ENCODE results near the gene LBX2. TPM values are rescaled to one million over a fixed set of nuclear protein-coding genes. Genes with fewer than 3 reads are reported as not detected.

LBX2 gene
- total and polyA plus RNA-seq, 3 experiments from 2014 or later: 0.38 to 0.94 TPM; not detected in 1

DNA sequence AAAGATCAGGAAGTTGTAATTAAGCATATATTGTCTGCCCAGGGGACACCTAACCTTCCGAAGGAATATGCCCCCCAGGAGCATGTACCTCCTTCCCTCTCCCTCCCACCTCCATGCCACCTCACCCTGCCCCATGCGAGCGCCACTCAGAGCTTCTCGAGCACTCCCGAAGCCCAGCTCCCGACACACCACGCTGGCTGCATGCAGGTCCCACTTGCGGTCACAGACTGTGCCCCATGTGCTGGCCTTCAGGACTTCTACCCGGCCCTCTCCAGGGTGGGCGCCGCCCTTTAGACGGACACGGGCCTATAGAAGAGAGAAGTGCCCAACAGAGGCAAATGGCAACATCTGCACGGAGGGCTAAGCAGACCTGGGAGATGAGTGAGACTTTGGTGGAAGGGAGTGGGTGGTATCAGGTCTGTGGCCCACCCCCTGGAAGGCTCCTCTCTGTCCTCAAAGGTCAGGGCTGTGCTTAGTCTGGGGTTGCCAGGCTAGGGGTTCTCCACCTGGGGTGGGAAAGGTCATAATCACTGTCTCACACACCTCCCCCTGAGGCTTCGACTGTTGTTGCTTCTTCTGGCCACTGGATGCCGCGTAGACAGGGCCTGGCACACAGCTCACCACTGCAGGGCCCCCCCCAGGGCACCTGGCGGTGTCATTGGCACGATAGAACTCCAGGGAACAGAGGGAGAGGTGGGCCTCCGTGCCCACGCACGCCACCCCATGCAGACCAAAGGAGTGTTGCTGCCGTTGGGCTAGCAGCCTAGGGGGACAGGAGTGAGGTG is 37.0 kb upstream of the LBX2 start:
- H3K9me3 Mint-ChIP-seq: no peaks in the 10 kb centered on the region
- Histone ChIP-seq H3K27me3 (ENCODE audit: insufficient read depth, low read length, poor library complexity, severe bottlenecking) (peaks cover 7% of the 10 kb centered on the region), H3K9me3 (ENCODE audit: low read length) (no peaks in the 10 kb centered on the region), H3K4me3 (ENCODE audit: low read length) (no peak overlapping the region), H3K4me1 (ENCODE audit: insufficient read depth, low read length) (peaks cover 7% of the 10 kb centered on the region), H3K36me3 (ENCODE audit: insufficient read depth, low read length) (peaks cover 9% of the 10 kb centered on the region), H3K27ac (ENCODE audit: low read depth, low read length) (no peak overlapping the region)
- no peak overlapping the region for H3K27ac Mint-ChIP-seq
- H3K4me1 Mint-ChIP-seq: peaks cover 8 to 11% (median 10%) of the 10 kb centered on the region in 3 donors
- ChIA-PET CTCF (no interaction called here), POLR2A (no interaction called here)
- H3K4me3 Mint-ChIP-seq: no peak overlapping the region
- H3K27me3 Mint-ChIP-seq: peaks cover 14 to 35% of the 10 kb centered on the region in 2 donors
- no peak for DNase-seq
- H3K36me3 Mint-ChIP-seq: peaks cover 0 to 19% (median 0%) of the 10 kb centered on the region in 3 donors

- H3K27ac Mint-ChIP-seq: peak overlapping the region in 2 of 8 donors; percentile 16 to 88
- Histone ChIP-seq H3K27ac (ENCODE audit: low read depth, low read length) (no peak overlapping the region), H3K4me1 (ENCODE audit: insufficient read depth, low read length) (peaks cover 15% of the 10 kb centered on the region), H3K27me3 (ENCODE audit: insufficient read depth, low read length, poor library complexity, severe bottlenecking) (peaks cover 4% of the 10 kb centered on the region), H3K4me3 (ENCODE audit: low read length) (no peak overlapping the region), H3K9me3 (ENCODE audit: low read length) (no peaks in the 10 kb centered on the region), H3K36me3 (ENCODE audit: insufficient read depth, low read length) (peaks cover 9% of the 10 kb centered on the region)
- ChIA-PET CTCF (no interaction called here), POLR2A (no interaction called here)
- H3K9me3 Mint-ChIP-seq: no peaks in the 10 kb centered on the region
- peaks cover 0 to 20% (median 0%) of the 10 kb centered on the region in 3 donors for H3K36me3 Mint-ChIP-seq
- DNase-seq: no peak
- peaks cover 17 to 19% (median 19%) of the 10 kb centered on the region in 3 donors for H3K4me1 Mint-ChIP-seq
- peaks cover 10 to 30% of the 10 kb centered on the region in 2 donors for H3K27me3 Mint-ChIP-seq
- H3K4me3 Mint-ChIP-seq: peak overlapping the region in 1 of 7 donors; percentile 48
Observed at GRCh38 chr2:74535440-74535965, 36.1 kb upstream of the LBX2 start.

GRCh38 chr2:74534411-74534810 is 35.0 kb upstream of the LBX2 start:
- H3K4me3 Mint-ChIP-seq: peak overlapping the region in 1 of 7 donors; percentile 29

GRCh38 chr2:74533464-74533863 is 34.1 kb upstream of the LBX2 start:
- no peaks in the 10 kb centered on the region for H3K9me3 Mint-ChIP-seq
- peaks cover 23 to 28% (median 27%) of the 10 kb centered on the region in 3 donors for H3K4me1 Mint-ChIP-seq
- Histone ChIP-seq H3K4me3 (ENCODE audit: low read length) (no peak overlapping the region), H3K9me3 (ENCODE audit: low read length) (no peaks in the 10 kb centered on the region), H3K27ac (ENCODE audit: low read depth, low read length) (no peak overlapping the region), H3K4me1 (ENCODE audit: insufficient read depth, low read length) (peaks cover 24% of the 10 kb centered on the region), H3K27me3 (ENCODE audit: insufficient read depth, low read length, poor library complexity, severe bottlenecking) (peaks cover 4% of the 10 kb centered on the region), H3K36me3 (ENCODE audit: insufficient read depth, low read length) (peaks cover 9% of the 10 kb centered on the region)
- no peak overlapping the region for H3K4me3 Mint-ChIP-seq
- no peak for DNase-seq
- ChIA-PET CTCF (interaction anchor here (5.1 kb wide), 1 partner anchor 50 kb away, joined by 42 read pairs; the partner anchor contains the start of genes CCDC142 and TTC31), POLR2A (no interaction called here)
- peaks cover 0 to 16% of the 10 kb centered on the region in 2 donors for H3K27me3 Mint-ChIP-seq
- peak overlapping the region in 1 of 8 donors; percentile 21 for H3K27ac Mint-ChIP-seq
- H3K36me3 Mint-ChIP-seq: peaks cover 0 to 33% (median 0%) of the 10 kb centered on the region in 3 donors

More at GRCh38 chr2:74534411-74534810, 35.0 kb upstream of the LBX2 start:
- peaks cover 0 to 26% (median 0%) of the 10 kb centered on the region in 3 donors for H3K36me3 Mint-ChIP-seq
- peaks cover 18 to 20% (median 20%) of the 10 kb centered on the region in 3 donors for H3K4me1 Mint-ChIP-seq
- H3K27ac ChIP-seq (ENCODE audit: low read depth, low read length): no peak overlapping the region
- peaks cover 9% of the 10 kb centered on the region for H3K36me3 ChIP-seq (ENCODE audit: insufficient read depth, low read length)
- H3K9me3 ChIP-seq (ENCODE audit: low read length): no peaks in the 10 kb centered on the region
- H3K27me3 ChIP-seq (ENCODE audit: insufficient read depth, low read length, poor library complexity, severe bottlenecking): peaks cover 4% of the 10 kb centered on the region
- DNase-seq: no peak
- H3K27ac Mint-ChIP-seq: peak overlapping the region in 1 of 8 donors; percentile 66
- peaks cover 16% of the 10 kb centered on the region for H3K4me1 ChIP-seq (ENCODE audit: insufficient read depth, low read length)
- no peak overlapping the region for H3K4me3 ChIP-seq (ENCODE audit: low read length)
- peaks cover 4 to 25% of the 10 kb centered on the region in 2 donors for H3K27me3 Mint-ChIP-seq
- CTCF ChIA-PET: no interaction called here
- no peaks in the 10 kb centered on the region for H3K9me3 Mint-ChIP-seq
- POLR2A ChIA-PET: no interaction called here

DNA sequence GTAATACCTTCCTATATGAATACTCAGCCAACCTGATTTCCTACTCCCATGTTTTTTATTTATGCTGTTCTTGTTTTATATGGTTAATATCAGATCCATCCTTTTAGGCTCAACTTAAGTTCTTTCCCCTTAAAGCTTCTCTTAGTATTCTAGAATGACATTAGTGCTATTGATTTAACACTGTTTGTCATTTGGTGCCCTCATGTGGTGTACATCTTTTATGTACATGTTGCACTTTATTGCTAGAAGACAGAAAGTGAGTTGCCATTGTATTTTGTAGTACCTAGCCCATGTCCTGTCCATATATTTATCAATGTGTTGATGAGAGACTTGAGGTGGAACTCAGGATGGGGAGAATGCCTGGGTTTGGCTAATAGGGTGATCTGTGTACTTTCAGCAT is 32.8 kb upstream of the LBX2 start:
- POLR2A ChIA-PET: interaction anchor here (0.8 to 1.7 kb wide), 3 partner anchors 49 to 78 kb away, joined by 3 to 5 read pairs (median 3); partner anchors contain the start of gene CCDC142

GRCh38 chr2:74531666-74532065 is 32.3 kb upstream of the LBX2 start:
- no peak for DNase-seq
- Histone ChIP-seq H3K27ac (ENCODE audit: low read depth, low read length) (no peak overlapping the region), H3K9me3 (ENCODE audit: low read length) (no peaks in the 10 kb centered on the region), H3K4me1 (ENCODE audit: insufficient read depth, low read length) (peaks cover 28% of the 10 kb centered on the region), H3K27me3 (ENCODE audit: insufficient read depth, low read length, poor library complexity, severe bottlenecking) (no peaks in the 10 kb centered on the region), H3K4me3 (ENCODE audit: low read length) (no peak overlapping the region), H3K36me3 (ENCODE audit: insufficient read depth, low read length) (peaks cover 18% of the 10 kb centered on the region)
- Mint-ChIP-seq H3K27ac (peak overlapping the region in 6 of 8 donors; percentile 34 to 96 (median 78)), H3K4me1 (peaks cover 30 to 40% (median 38%) of the 10 kb centered on the region in 3 donors), H3K27me3 (peaks cover 0 to 2% of the 10 kb centered on the region in 2 donors), H3K36me3 (peaks cover 8 to 51% (median 10%) of the 10 kb centered on the region in 3 donors), H3K4me3 (peak overlapping the region in 5 of 7 donors; percentile 26 to 95 (median 64)), H3K9me3 (no peaks in the 10 kb centered on the region)
- POLR2A ChIA-PET: interaction anchor here (0.8 to 1.7 kb wide), 4 partner anchors 48 to 77 kb away, joined by 3 to 5 read pairs (median 4); partner anchors contain the start of genes CCDC142 and WBP1
- CTCF ChIA-PET: interaction anchor here (0.8 to 5.1 kb wide), 16 partner anchors 20 to 282 kb away, joined by 3 to 42 read pairs (median 4); partner anchors contain the start of genes C2orf81, CCDC142, INO80B and MRPL53

More for the DNA sequence above, 32.8 kb upstream of the LBX2 start:
- Mint-ChIP-seq H3K36me3 (peaks cover 3 to 46% (median 5%) of the 10 kb centered on the region in 3 donors), H3K9me3 (no peaks in the 10 kb centered on the region), H3K27ac (peak overlapping the region in 7 of 8 donors; percentile 34 to 96 (median 70)), H3K4me1 (peaks cover 30 to 40% (median 38%) of the 10 kb centered on the region in 3 donors), H3K4me3 (peak overlapping the region; percentile 2 to 78 (median 53)), H3K27me3 (peaks cover 0 to 3% of the 10 kb centered on the region in 2 donors)
- CTCF ChIA-PET: interaction anchor here (0.9 to 5.1 kb wide), 15 partner anchors 19 to 282 kb away, joined by 3 to 42 read pairs (median 4); partner anchors contain the start of genes C2orf81, CCDC142, INO80B and MRPL53
- peaks cover 28% of the 10 kb centered on the region for H3K4me1 ChIP-seq (ENCODE audit: insufficient read depth, low read length)
- peak in 1 of 5 donors; percentile 36 for DNase-seq
- peaks cover 4% of the 10 kb centered on the region for H3K27me3 ChIP-seq (ENCODE audit: insufficient read depth, low read length, poor library complexity, severe bottlenecking)
- H3K9me3 ChIP-seq (ENCODE audit: low read length): no peaks in the 10 kb centered on the region
- no peak overlapping the region for H3K27ac ChIP-seq (ENCODE audit: low read depth, low read length)
- H3K36me3 ChIP-seq (ENCODE audit: insufficient read depth, low read length): peaks cover 13% of the 10 kb centered on the region
- H3K4me3 ChIP-seq (ENCODE audit: low read length): no peak overlapping the region

- peak overlapping the region; percentile 87 to 97 (median 95) for H3K4me3 Mint-ChIP-seq
Observed at GRCh38 chr2:74530239-74531187, 31.1 kb upstream of the LBX2 start.

More at GRCh38 chr2:74530239-74531187, 31.1 kb upstream of the LBX2 start:
- Histone ChIP-seq H3K4me3 (ENCODE audit: low read length) (peak overlapping the region; percentile 94), H3K4me1 (ENCODE audit: insufficient read depth, low read length) (peaks cover 28% of the 10 kb centered on the region), H3K36me3 (ENCODE audit: insufficient read depth, low read length) (peaks cover 22% of the 10 kb centered on the region), H3K27ac (ENCODE audit: low read depth, low read length) (peak overlapping the region; percentile 86), H3K9me3 (ENCODE audit: low read length) (no peaks in the 10 kb centered on the region), H3K27me3 (ENCODE audit: insufficient read depth, low read length, poor library complexity, severe bottlenecking) (no peaks in the 10 kb centered on the region)
- peak; percentile 41 to 79 (median 58) for DNase-seq
- Mint-ChIP-seq H3K27me3 (peaks cover 0 to 2% of the 10 kb centered on the region in 2 donors), H3K36me3 (peaks cover 15 to 60% (median 15%) of the 10 kb centered on the region in 3 donors), H3K4me1 (peaks cover 32 to 44% (median 38%) of the 10 kb centered on the region in 3 donors), H3K9me3 (no peaks in the 10 kb centered on the region), H3K27ac (peak overlapping the region; percentile 51 to 98 (median 90))
- ChIA-PET CTCF (interaction anchor here (0.8 to 5.1 kb wide), 7 partner anchors 9 to 352 kb away, joined by 3 to 42 read pairs (median 5); partner anchors contain the start of genes CCDC142, INO80B, MOB1A and PCGF1), POLR2A (interaction anchor here (0.6 to 1.9 kb wide), 10 partner anchors 8 to 352 kb away, joined by 3 to 12 read pairs (median 5); partner anchors contain the start of genes CCDC142, MOB1A, PCGF1 and TTC31)

Measured in CD8-positive, alpha-beta memory T cell (primary cell).